ENCODE data around the gene UGT1A1.

UGT1A1 gene

DNA sequence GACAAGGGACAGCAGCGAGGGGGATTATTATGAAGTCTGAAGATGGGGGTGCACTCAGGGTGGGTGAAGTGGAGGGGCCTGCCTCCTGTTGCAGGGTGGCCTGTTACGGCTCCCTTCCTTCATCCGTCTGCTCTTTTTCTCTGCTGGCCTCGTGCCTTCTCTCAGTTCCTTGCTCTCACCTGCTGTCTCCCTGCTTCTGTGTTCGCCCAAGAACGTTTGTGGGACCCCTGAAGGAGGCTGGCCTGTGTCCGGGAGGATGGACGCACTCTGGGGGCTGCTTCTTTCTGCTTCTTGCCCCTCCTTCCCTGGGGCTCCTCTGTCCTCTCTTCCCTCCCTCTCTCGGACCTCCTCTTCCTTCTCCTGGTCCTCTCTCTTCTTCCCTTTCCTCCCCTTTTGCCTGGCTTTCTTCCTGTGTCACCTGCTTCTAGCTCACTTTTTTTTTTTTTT lies 31.8 kb downstream of the UGT1A1 start:
- H3K79me2 ChIP-seq (ENCODE audit: insufficient read depth, low read length), result no peaks in the 10 kb centered on the region
- H3K4me3 ChIP-seq (ENCODE audit: insufficient read depth, low read length, poor library complexity, severe bottlenecking), result no peak overlapping the region
- H3F3A ChIP-seq (ENCODE audit: insufficient read depth), result no peaks in the 10 kb centered on the region
- no peaks in the 10 kb centered on the region for H3K9me3 ChIP-seq (ENCODE audit: insufficient read depth, low read length)
- no peak overlapping the region for H2AFZ ChIP-seq (ENCODE audit: low read depth, low read length, severe bottlenecking)
- no peaks in the 10 kb centered on the region for H3K9me2 ChIP-seq (replicated peaks; ENCODE audit: insufficient read depth, low read length)
- no peak overlapping the region for H3K27ac ChIP-seq (ENCODE audit: low read depth, low read length)
- TF ChIP-seq, protein P1, sequence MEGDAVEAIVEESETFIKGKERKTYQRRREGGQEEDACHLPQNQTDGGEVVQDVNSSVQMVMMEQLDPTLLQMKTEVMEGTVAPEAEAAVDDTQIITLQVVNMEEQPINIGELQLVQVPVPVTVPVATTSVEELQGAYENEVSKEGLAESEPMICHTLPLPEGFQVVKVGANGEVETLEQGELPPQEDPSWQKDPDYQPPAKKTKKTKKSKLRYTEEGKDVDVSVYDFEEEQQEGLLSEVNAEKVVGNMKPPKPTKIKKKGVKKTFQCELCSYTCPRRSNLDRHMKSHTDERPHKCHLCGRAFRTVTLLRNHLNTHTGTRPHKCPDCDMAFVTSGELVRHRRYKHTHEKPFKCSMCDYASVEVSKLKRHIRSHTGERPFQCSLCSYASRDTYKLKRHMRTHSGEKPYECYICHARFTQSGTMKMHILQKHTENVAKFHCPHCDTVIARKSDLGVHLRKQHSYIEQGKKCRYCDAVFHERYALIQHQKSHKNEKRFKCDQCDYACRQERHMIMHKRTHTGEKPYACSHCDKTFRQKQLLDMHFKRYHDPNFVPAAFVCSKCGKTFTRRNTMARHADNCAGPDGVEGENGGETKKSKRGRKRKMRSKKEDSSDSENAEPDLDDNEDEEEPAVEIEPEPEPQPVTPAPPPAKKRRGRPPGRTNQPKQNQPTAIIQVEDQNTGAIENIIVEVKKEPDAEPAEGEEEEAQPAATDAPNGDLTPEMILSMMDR (IDR thresholded peaks at IDR 0.05; ENCODE audit: insufficient read depth, low read length, poor library complexity, severe bottlenecking), result no peak
- no peaks in the 10 kb centered on the region for H3K36me3 ChIP-seq (ENCODE audit: low read length)
- H3K4me2 ChIP-seq (ENCODE audit: low read depth, low read length, poor library complexity, severe bottlenecking), result no peak overlapping the region
- no peaks in the 10 kb centered on the region for H3K27me3 ChIP-seq (ENCODE audit: low read length)
- H4K20me1 ChIP-seq (ENCODE audit: low read depth, low read length), result no peaks in the 10 kb centered on the region
- H3K9ac ChIP-seq (ENCODE audit: low read length), result no peak overlapping the region

DNA sequence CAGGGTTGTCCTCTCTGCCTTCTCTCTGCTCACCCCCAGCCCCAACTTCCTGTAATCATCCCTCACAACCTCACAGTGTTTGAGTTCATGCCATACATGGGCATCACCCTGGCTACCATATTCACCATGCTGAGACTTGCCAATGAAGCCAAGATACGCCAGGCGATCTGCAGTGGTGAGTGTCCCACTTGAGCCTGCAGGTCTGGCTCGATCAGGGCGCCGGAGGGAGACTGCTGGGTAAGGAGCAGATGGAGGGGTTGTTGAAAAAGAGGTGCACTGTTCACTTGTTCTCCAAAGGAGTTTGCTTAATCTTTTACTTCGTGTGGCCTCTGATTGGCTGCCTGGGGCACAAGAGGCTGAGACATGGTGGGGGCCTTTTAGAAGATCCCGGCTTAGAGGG lies 32.6 kb downstream of the UGT1A1 start:
- H3K36me3 ChIP-seq (ENCODE audit: low read length), result no peaks in the 10 kb centered on the region
- H4K20me1 ChIP-seq (ENCODE audit: low read depth, low read length), result no peaks in the 10 kb centered on the region
- no peaks in the 10 kb centered on the region for H3K27me3 ChIP-seq (ENCODE audit: low read length)
- TF ChIP-seq EZH2phosphoT487 (conservative IDR thresholded peaks at IDR 0.05; ENCODE audit: low read length), result no peak
- TF ChIP-seq, protein P1 (IDR thresholded peaks at IDR 0.05; ENCODE audit: insufficient read depth, low read length, poor library complexity, severe bottlenecking), result no peak
- H3K4me3 ChIP-seq (ENCODE audit: insufficient read depth, low read length, poor library complexity, severe bottlenecking), result no peak overlapping the region
- no peak overlapping the region for H3K4me2 ChIP-seq (ENCODE audit: low read depth, low read length, poor library complexity, severe bottlenecking)
- no peak overlapping the region for H3K9ac ChIP-seq (ENCODE audit: low read length)
- H3F3A ChIP-seq (ENCODE audit: insufficient read depth), result no peaks in the 10 kb centered on the region
- H3K9me2 ChIP-seq (replicated peaks; ENCODE audit: insufficient read depth, low read length), result no peaks in the 10 kb centered on the region
- no peak overlapping the region for H3K27ac ChIP-seq (ENCODE audit: low read depth, low read length)
- H3K79me2 ChIP-seq (ENCODE audit: insufficient read depth, low read length), result no peaks in the 10 kb centered on the region
- no peak overlapping the region for H2AFZ ChIP-seq (ENCODE audit: low read depth, low read length, severe bottlenecking)
- H3K9me3 ChIP-seq (ENCODE audit: insufficient read depth, low read length), result no peaks in the 10 kb centered on the region

GRCh38 chr2:233793465-233794127 lies 33.5 kb downstream of the UGT1A1 start:
- H3K79me2 ChIP-seq (ENCODE audit: insufficient read depth, low read length), result no peaks in the 10 kb centered on the region
- no peaks in the 10 kb centered on the region for H3F3A ChIP-seq (ENCODE audit: insufficient read depth)
- H2AFZ ChIP-seq (ENCODE audit: low read depth, low read length, severe bottlenecking), result no peak overlapping the region
- no peak overlapping the region for H3K9ac ChIP-seq (ENCODE audit: low read length)
- H3K9me3 ChIP-seq (ENCODE audit: insufficient read depth, low read length), result no peaks in the 10 kb centered on the region
- no peaks in the 10 kb centered on the region for H4K20me1 ChIP-seq (ENCODE audit: low read depth, low read length)
- no peaks in the 10 kb centered on the region for H3K9me2 ChIP-seq (replicated peaks; ENCODE audit: insufficient read depth, low read length)
- H3K4me2 ChIP-seq (ENCODE audit: low read depth, low read length, poor library complexity, severe bottlenecking), result no peak overlapping the region
- H3K4me3 ChIP-seq (ENCODE audit: insufficient read depth, low read length, poor library complexity, severe bottlenecking), result no peak overlapping the region
- H3K36me3 ChIP-seq (ENCODE audit: low read length), result no peaks in the 10 kb centered on the region
- no peak overlapping the region for H3K27ac ChIP-seq (ENCODE audit: low read depth, low read length)
- no peaks in the 10 kb centered on the region for H3K27me3 ChIP-seq (ENCODE audit: low read length)
- TF ChIP-seq, protein P1 (IDR thresholded peaks at IDR 0.05; ENCODE audit: insufficient read depth, low read length, poor library complexity, severe bottlenecking), result no peak
- TF ChIP-seq EZH2phosphoT487 (conservative IDR thresholded peaks at IDR 0.05; ENCODE audit: low read length), result no peak
